SH-SY5Y (cell line): ENCODE data around the gene LRRK1.

ENCODE experiments used
- GATA2 ChIP-seq: IDR thresholded peaks from 2 replicates; pipeline ENCODE4 v1.6.1; 2011; ENCODE audit warnings: mild to moderate bottlenecking, low read depth, low read length
- GATA3 ChIP-seq: IDR thresholded peaks from 2 replicates; pipeline ENCODE4 v1.6.1; 2011; ENCODE audit warnings: low read depth, mild to moderate bottlenecking, low read length, moderate library complexity

The LRRK1 gene

GRCh38 chr15:101107625-101108460 is 188.7 kb downstream of the LRRK1 start:
- TF ChIP-seq GATA3 (no peak), GATA2 (no peak)

DNA sequence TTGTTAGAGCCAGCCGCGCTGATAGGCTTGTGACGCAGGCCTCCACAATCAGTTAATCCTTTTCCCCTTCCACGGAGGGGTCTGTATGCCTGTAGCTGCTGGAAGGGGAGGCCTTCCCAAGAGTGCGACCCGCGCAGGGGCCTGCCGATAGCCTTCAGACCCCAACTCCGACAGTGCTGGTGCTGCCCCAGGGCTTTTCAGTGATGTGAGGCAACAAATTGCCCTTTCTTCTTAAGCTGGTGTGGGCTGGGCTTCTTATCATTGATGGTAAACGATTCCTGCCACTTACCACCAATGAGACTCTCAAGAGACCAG is 189.3 kb downstream of the LRRK1 start:
- TF ChIP-seq GATA3 (no peak), GATA2 (no peak)

- TF ChIP-seq GATA3 (no peak), GATA2 (no peak)
These were observed 189.6 kb downstream of the LRRK1 start for GRCh38 chr15:101108791-101109190.

GRCh38 chr15:101110681-101111569 is 191.8 kb downstream of the LRRK1 start:
- TF ChIP-seq GATA2 = no peak
- no peak for TF ChIP-seq GATA3

DNA sequence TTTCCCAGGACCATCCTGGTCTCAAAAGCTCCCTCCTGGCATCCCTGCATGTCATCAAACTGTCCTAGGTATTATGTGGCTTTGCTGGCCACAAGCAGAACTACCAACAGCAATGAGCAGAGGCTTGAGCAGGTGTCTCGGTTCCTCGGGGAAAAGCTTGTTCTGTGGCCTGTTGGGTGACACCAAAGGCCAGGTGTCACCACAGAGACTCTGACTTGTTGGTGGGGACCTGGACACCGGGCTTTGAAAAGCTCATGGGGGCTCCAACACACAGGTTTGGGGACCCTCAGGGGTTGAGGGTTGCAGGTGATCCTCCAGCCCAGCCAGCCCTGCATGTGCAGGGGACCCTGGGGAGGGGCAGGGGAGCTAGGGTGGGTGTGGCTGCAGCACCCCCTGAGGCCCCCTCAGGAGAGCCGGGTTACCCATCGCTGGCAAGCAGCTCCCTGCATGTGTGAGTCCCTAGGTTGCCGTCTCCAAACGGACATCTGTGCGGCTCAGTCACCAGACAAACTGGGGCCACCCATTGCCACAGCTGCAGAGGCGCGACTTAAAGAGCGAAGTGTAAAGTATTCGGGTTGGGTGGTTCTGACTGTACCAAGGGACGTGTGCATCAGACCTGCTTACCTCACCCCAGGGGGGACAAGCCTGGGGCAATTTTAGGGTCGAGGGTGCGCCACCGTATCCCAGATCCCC is 192.6 kb downstream of the LRRK1 start:
- TF ChIP-seq GATA3 (no peak), GATA2 (no peak)

DNA sequence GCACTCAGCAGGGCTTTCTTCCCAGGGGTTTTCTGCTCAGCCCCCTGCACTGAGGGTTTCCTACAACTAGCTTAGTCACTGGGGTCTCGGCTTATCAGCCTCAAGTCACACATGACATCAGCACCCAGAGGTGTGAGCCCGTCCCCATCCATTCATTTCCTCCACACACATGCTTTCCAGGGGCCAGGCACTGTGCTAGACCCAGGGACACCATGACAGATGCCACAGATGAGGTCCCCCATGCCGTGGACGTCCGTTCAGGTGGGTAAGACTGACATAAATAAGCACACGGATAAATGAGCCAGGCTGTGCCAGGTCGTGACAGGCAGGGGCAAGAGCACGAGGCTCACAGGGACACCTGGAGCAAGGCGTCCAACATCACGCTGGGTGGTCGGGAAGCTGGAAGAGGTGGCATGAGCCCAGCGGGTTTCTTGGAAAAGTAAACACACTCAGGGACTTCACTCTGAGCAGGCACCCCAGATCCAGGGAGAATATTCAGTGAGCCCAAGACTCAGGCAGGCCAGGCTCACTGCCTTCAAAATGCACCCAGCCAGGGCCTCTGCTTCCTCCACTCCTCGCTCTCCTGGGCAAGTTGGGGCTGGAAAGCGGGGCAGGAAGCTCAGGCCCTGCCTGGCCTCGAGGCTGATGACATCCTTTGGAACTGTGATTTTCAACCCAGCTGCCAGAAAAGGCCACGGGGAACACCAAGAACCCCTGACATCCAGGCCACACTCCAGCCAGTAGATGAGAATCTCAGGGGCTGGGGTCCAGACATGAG is 193.4 kb downstream of the LRRK1 start:
- no peak for TF ChIP-seq GATA3
- no peak for TF ChIP-seq GATA2

- TF ChIP-seq GATA3 = no peak
- TF ChIP-seq GATA2 = peak; percentile 23; the same call in 1 of the 2 replicates
These were observed 194.2 kb downstream of the LRRK1 start for GRCh38 chr15:101113114-101114005.

GRCh38 chr15:101114166-101114565 is 195.0 kb downstream of the LRRK1 start:
- TF ChIP-seq GATA2 (no peak), GATA3 (no peak)

- no peak for TF ChIP-seq GATA3
These were observed 195.5 kb downstream of the LRRK1 start for GRCh38 chr15:101114610-101115009.

GRCh38 chr15:101115393-101115785 is 196.2 kb downstream of the LRRK1 start:
- TF ChIP-seq GATA3 (no peak), GATA2 (no peak)

DNA sequence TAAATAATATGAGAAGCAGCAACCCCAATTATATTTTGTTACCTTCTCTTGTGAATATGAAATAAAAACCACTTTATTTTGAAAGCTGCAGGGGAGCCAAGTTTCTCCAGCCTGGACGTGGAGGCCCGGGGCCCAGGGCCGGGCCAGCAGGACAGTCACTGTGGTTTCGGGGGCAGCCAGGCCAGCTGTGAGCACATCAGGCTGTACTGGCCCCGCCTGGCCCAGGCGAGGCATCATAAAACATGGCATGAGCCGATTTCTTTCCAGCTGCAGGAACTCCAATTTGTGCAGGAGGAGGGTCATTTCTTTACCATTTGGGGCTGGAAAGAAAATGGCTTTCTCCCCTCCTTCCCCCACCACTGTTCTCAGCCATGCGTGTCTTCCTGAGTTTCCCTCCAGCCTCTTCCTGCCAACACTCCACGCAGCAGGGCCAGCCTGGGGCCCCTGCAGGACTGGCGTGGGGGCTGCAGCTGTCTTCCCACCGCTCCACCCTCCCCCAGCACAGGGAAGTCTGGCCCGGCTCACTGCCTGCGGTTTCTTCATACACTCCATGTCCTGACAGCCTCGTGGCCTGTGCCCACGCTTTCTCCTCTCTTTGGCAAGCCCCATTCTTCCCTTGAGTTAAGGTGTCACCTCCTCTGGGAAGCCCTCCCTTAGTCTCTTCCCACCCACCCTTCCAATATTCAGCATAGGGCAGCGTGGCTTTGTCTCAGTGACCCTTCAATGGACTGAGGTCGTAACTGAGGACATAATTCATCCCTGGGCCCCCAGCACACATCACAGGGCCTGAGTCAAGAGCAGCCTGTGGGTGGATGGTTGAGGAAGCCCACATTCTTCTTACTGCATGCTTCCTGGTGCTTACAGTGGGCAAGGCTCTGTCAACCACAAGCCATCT is 196.9 kb downstream of the LRRK1 start:
- no peak for TF ChIP-seq GATA2
- TF ChIP-seq GATA3 = no peak

DNA sequence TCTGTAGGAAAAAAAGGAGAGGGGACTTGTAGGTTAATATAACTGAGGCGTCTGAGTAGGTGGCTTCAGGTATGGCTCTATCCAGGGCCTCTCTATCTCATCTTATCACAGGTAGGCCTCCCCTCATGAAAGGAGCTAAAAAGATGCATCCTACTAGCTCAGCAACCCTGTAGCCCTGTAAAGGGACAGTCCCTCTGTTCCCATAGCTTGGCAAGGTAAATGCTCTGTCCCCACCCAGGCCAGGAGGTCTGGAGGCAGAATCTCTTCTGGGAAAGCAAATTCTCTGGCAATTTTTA is 197.5 kb downstream of the LRRK1 start:
- TF ChIP-seq GATA3 = no peak
- no peak for TF ChIP-seq GATA2
